Measurements from ENCODE around the gene NUP205.

The NUP205 gene

GRCh38 chr7:135644154-135644553 is 86.4 kb downstream of the NUP205 start:
- no peak overlapping the region for H3K4me3 ChIP-seq (ENCODE audit: low read length)
- no peaks in the 10 kb centered on the region for H3K27me3 ChIP-seq (ENCODE audit: control insufficient read depth, insufficient read depth, low read length)
- no peak overlapping the region for H3K9ac ChIP-seq (ENCODE audit: low read length)
- H3K4me1 ChIP-seq (ENCODE audit: control insufficient read depth, insufficient read depth, low read length): no peaks in the 10 kb centered on the region
- peaks cover 3% of the 10 kb centered on the region for H3K36me3 ChIP-seq (ENCODE audit: control insufficient read depth, insufficient read depth, low read length)
- no peaks in the 10 kb centered on the region for H3K9me3 ChIP-seq (ENCODE audit: control insufficient read depth, low read length)

GRCh38 chr7:135644729-135645128 is 87.0 kb downstream of the NUP205 start:
- no peaks in the 10 kb centered on the region for H3K9me3 ChIP-seq (ENCODE audit: control insufficient read depth, low read length)
- no peaks in the 10 kb centered on the region for H3K4me1 ChIP-seq (ENCODE audit: control insufficient read depth, insufficient read depth, low read length)
- H3K9ac ChIP-seq (ENCODE audit: low read length): no peak overlapping the region
- no peak overlapping the region for H3K4me3 ChIP-seq (ENCODE audit: low read length)
- no peaks in the 10 kb centered on the region for H3K27me3 ChIP-seq (ENCODE audit: control insufficient read depth, insufficient read depth, low read length)
- H3K36me3 ChIP-seq (ENCODE audit: control insufficient read depth, insufficient read depth, low read length): peaks cover 3% of the 10 kb centered on the region

GRCh38 chr7:135645296-135645904 is 87.7 kb downstream of the NUP205 start:
- H3K9me3 ChIP-seq (ENCODE audit: control insufficient read depth, low read length): no peaks in the 10 kb centered on the region
- no peaks in the 10 kb centered on the region for H3K4me1 ChIP-seq (ENCODE audit: control insufficient read depth, insufficient read depth, low read length)
- no peak overlapping the region for H3K9ac ChIP-seq (ENCODE audit: low read length)
- no peaks in the 10 kb centered on the region for H3K27me3 ChIP-seq (ENCODE audit: control insufficient read depth, insufficient read depth, low read length)
- H3K36me3 ChIP-seq (ENCODE audit: control insufficient read depth, insufficient read depth, low read length): peaks cover 3% of the 10 kb centered on the region
- no peak overlapping the region for H3K4me3 ChIP-seq (ENCODE audit: low read length)

GRCh38 chr7:135647755-135648154 is 90.0 kb downstream of the NUP205 start:
- Histone ChIP-seq H3K9me3 (ENCODE audit: control insufficient read depth, low read length) (no peaks in the 10 kb centered on the region), H3K27me3 (ENCODE audit: control insufficient read depth, insufficient read depth, low read length) (no peaks in the 10 kb centered on the region), H3K36me3 (ENCODE audit: control insufficient read depth, insufficient read depth, low read length) (peaks cover 3% of the 10 kb centered on the region), H3K4me1 (ENCODE audit: control insufficient read depth, insufficient read depth, low read length) (no peaks in the 10 kb centered on the region), H3K4me3 (ENCODE audit: low read length) (no peak overlapping the region), H3K9ac (ENCODE audit: low read length) (no peak overlapping the region)

- H3K9me3 ChIP-seq (ENCODE audit: control insufficient read depth, low read length): no peaks in the 10 kb centered on the region
- H3K27me3 ChIP-seq (ENCODE audit: control insufficient read depth, insufficient read depth, low read length): no peaks in the 10 kb centered on the region
- H3K9ac ChIP-seq (ENCODE audit: low read length): no peak overlapping the region
- H3K4me1 ChIP-seq (ENCODE audit: control insufficient read depth, insufficient read depth, low read length): no peaks in the 10 kb centered on the region
- no peak overlapping the region for H3K4me3 ChIP-seq (ENCODE audit: low read length)
- peaks cover 3% of the 10 kb centered on the region for H3K36me3 ChIP-seq (ENCODE audit: control insufficient read depth, insufficient read depth, low read length)
Observed at GRCh38 chr7:135648235-135648634, 90.5 kb downstream of the NUP205 start.

- Histone ChIP-seq H3K36me3 (ENCODE audit: control insufficient read depth, insufficient read depth, low read length) (no peaks in the 10 kb centered on the region), H3K27me3 (ENCODE audit: control insufficient read depth, insufficient read depth, low read length) (no peaks in the 10 kb centered on the region), H3K9ac (ENCODE audit: low read length) (no peak overlapping the region), H3K9me3 (ENCODE audit: control insufficient read depth, low read length) (no peaks in the 10 kb centered on the region), H3K4me1 (ENCODE audit: control insufficient read depth, insufficient read depth, low read length) (no peaks in the 10 kb centered on the region), H3K4me3 (ENCODE audit: low read length) (no peak overlapping the region)
Observed at GRCh38 chr7:135650831-135651573, 93.3 kb downstream of the NUP205 start.

GRCh38 chr7:135653340-135654080 is 95.8 kb downstream of the NUP205 start:
- Histone ChIP-seq H3K9me3 (ENCODE audit: control insufficient read depth, low read length) (no peaks in the 10 kb centered on the region), H3K36me3 (ENCODE audit: control insufficient read depth, insufficient read depth, low read length) (no peaks in the 10 kb centered on the region), H3K4me1 (ENCODE audit: control insufficient read depth, insufficient read depth, low read length) (no peaks in the 10 kb centered on the region), H3K4me3 (ENCODE audit: low read length) (no peak overlapping the region), H3K27me3 (ENCODE audit: control insufficient read depth, insufficient read depth, low read length) (no peaks in the 10 kb centered on the region), H3K9ac (ENCODE audit: low read length) (no peak overlapping the region)

GRCh38 chr7:135658564-135658963 is 100.8 kb downstream of the NUP205 start:
- Histone ChIP-seq H3K4me3 (ENCODE audit: low read length) (no peak overlapping the region), H3K36me3 (ENCODE audit: control insufficient read depth, insufficient read depth, low read length) (no peaks in the 10 kb centered on the region), H3K9me3 (ENCODE audit: control insufficient read depth, low read length) (no peaks in the 10 kb centered on the region), H3K4me1 (ENCODE audit: control insufficient read depth, insufficient read depth, low read length) (no peaks in the 10 kb centered on the region), H3K27me3 (ENCODE audit: control insufficient read depth, insufficient read depth, low read length) (no peaks in the 10 kb centered on the region), H3K9ac (ENCODE audit: low read length) (no peak overlapping the region)

- no peaks in the 10 kb centered on the region for H3K4me1 ChIP-seq (ENCODE audit: control insufficient read depth, insufficient read depth, low read length)
- no peaks in the 10 kb centered on the region for H3K36me3 ChIP-seq (ENCODE audit: control insufficient read depth, insufficient read depth, low read length)
- H3K4me3 ChIP-seq (ENCODE audit: low read length): no peak overlapping the region
- H3K9ac ChIP-seq (ENCODE audit: low read length): no peak overlapping the region
- no peaks in the 10 kb centered on the region for H3K27me3 ChIP-seq (ENCODE audit: control insufficient read depth, insufficient read depth, low read length)
- no peaks in the 10 kb centered on the region for H3K9me3 ChIP-seq (ENCODE audit: control insufficient read depth, low read length)
Observed at GRCh38 chr7:135659159-135659846, 101.6 kb downstream of the NUP205 start.

- H3K4me1 ChIP-seq (ENCODE audit: control insufficient read depth, insufficient read depth, low read length): no peaks in the 10 kb centered on the region
- H3K36me3 ChIP-seq (ENCODE audit: control insufficient read depth, insufficient read depth, low read length): no peaks in the 10 kb centered on the region
- H3K9me3 ChIP-seq (ENCODE audit: control insufficient read depth, low read length): no peaks in the 10 kb centered on the region
- no peaks in the 10 kb centered on the region for H3K27me3 ChIP-seq (ENCODE audit: control insufficient read depth, insufficient read depth, low read length)
- H3K9ac ChIP-seq (ENCODE audit: low read length): peak overlapping the region; percentile 96
- H3K4me3 ChIP-seq (ENCODE audit: low read length): peak overlapping the region; percentile 100
Observed at GRCh38 chr7:135661311-135662122, 103.8 kb downstream of the NUP205 start.

GRCh38 chr7:135662123-135662372 is 104.3 kb downstream of the NUP205 start:
- no peaks in the 10 kb centered on the region for H3K27me3 ChIP-seq (ENCODE audit: control insufficient read depth, insufficient read depth, low read length)
- H3K9ac ChIP-seq (ENCODE audit: low read length): peak overlapping the region; percentile 96
- peak overlapping the region; percentile 100 for H3K4me3 ChIP-seq (ENCODE audit: low read length)
- H3K36me3 ChIP-seq (ENCODE audit: control insufficient read depth, insufficient read depth, low read length): no peaks in the 10 kb centered on the region
- no peaks in the 10 kb centered on the region for H3K9me3 ChIP-seq (ENCODE audit: control insufficient read depth, low read length)
- no peaks in the 10 kb centered on the region for H3K4me1 ChIP-seq (ENCODE audit: control insufficient read depth, insufficient read depth, low read length)
